GM06990 (cell line): Measurements from ENCODE around the gene LDLRAD4.

Experiments used
- DNase-seq: peaks from one replicate; pipeline ENCODE4 v3.0.0-alpha.2; 2011; ENCODE audit not compliant: insufficient read length; ENCODE audit errors: extremely low read depth
- H3K27me3 ChIP-seq: replicated peaks from 2 replicates; pipeline ENCODE4 v1.6.0; 2011; ENCODE audit warnings: low read length; ENCODE audit not compliant: control insufficient read depth, insufficient read depth
- H3K36me3 ChIP-seq: 2 replicates; pipeline ENCODE4 v1.5.1; 2011; ENCODE audit warnings: low read length; ENCODE audit not compliant: control insufficient read depth, insufficient read depth
- H3K4me3 ChIP-seq: replicated peaks from 2 replicates; pipeline ENCODE4 v1.5.1; 2011; ENCODE audit warnings: low read depth, mild to moderate bottlenecking, control low read depth, low read length
- TF ChIP-seq, protein P1 (sequence below): IDR thresholded peaks from 2 replicates; pipeline ENCODE4 v1.5.1; 2011; ENCODE audit warnings: low read length, control low read depth, mild to moderate bottlenecking, inconsistent platforms; ENCODE audit not compliant: insufficient read depth, poor library complexity, severe bottlenecking

The LDLRAD4 gene

DNA sequence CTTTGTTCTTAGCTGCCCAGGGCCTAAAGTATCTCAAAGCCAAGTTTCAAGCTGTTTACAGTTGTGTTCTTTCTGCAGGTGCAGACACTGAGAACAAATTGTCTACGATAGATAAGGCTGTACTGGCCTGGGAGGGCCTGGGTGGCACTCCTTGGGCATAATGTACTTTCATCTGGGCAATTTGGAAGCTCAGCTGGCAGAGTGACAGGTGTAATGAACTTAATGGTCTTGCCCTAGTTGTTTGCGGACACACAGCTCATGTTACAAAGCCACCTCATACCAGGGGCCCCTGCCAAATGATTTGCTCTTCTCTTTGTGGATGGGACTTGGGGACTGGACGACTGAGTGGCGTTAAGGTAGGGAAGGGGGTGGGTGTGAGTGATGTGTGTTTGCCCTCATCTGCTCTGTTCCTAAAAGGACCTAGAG lies 4.3 kb downstream of the LDLRAD4 start:
- Histone ChIP-seq H3K4me3 (no peak overlapping the region), H3K36me3 (no peaks in the 10 kb centered on the region), H3K27me3 (no peaks in the 10 kb centered on the region; the same call in none of the 2 replicates)
- DNase-seq, result no peak
- TF ChIP-seq, protein P1, sequence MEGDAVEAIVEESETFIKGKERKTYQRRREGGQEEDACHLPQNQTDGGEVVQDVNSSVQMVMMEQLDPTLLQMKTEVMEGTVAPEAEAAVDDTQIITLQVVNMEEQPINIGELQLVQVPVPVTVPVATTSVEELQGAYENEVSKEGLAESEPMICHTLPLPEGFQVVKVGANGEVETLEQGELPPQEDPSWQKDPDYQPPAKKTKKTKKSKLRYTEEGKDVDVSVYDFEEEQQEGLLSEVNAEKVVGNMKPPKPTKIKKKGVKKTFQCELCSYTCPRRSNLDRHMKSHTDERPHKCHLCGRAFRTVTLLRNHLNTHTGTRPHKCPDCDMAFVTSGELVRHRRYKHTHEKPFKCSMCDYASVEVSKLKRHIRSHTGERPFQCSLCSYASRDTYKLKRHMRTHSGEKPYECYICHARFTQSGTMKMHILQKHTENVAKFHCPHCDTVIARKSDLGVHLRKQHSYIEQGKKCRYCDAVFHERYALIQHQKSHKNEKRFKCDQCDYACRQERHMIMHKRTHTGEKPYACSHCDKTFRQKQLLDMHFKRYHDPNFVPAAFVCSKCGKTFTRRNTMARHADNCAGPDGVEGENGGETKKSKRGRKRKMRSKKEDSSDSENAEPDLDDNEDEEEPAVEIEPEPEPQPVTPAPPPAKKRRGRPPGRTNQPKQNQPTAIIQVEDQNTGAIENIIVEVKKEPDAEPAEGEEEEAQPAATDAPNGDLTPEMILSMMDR, result no peak

DNA sequence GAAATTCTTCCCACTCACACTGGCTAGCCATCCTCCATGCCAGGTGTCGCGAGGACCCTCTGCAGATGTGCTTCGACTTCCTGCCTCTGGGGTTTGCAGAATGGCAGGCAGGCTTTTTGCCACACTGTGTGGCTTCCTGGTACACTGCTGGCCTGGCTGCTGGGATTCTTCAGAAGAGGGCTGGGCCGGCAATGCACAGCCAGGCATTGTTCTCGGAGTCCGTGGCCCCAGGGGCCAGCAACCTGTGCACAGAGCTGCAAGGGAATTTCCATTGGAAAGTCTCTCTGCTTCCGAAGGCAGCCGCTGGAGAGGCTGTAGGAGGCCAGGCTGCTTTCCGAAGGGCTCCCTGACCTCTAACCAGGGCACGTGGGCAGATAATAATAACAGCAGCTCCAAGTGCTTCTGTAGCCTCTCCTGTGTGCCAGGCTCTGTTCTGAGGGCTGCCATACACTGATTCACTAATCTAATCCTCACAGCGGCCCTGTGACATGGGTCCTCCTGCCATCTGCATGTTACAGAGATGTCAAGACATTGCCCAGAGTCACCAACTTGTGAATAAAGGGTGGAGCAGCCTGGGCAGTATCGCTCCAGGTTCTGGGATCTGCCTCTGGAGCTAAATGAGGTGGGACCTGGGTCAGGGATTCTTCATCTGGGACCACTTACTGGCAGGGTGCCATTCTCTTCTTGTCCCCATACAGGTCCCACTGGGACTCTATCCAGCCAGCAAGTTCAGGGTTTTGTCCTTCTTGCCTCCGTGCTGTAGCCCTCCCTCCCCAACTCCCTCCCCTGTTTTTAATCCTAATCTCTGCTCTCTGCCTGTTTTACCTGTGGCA lies 5.0 kb downstream of the LDLRAD4 start:
- TF ChIP-seq, protein P1, result no peak
- H3K27me3 ChIP-seq, result no peaks in the 10 kb centered on the region; the same call in none of the 2 replicates
- DNase-seq, result no peak

DNA sequence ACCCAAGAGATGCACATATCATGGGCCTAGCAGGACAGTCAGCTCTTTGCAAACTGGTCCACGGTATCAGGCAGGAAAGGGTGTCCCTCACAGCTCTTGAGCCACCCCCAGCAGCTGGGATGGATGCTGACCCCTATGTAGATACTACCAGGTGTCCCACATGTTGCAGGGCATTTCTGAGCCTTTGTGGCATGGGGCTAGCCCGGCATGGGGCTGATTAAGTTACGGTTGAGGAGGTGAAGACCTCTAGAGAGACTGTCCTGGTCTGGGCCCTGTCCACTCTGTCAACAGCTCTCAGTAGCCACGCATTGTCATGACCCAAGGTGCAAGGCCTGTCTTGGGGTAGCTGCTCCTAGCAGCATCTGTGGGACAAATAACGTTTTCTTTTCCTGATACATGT lies 6.7 kb downstream of the LDLRAD4 start:
- TF ChIP-seq, protein P1, result no peak
- no peak for DNase-seq
- H3K27me3 ChIP-seq, result peaks cover 1% of the 10 kb centered on the region
- H3K4me3 ChIP-seq, result no peak overlapping the region
- no peaks in the 10 kb centered on the region for H3K36me3 ChIP-seq

More for the DNA sequence above, 5.0 kb downstream of the LDLRAD4 start:
- Histone ChIP-seq H3K4me3 (no peak overlapping the region), H3K36me3 (no peaks in the 10 kb centered on the region)

DNA sequence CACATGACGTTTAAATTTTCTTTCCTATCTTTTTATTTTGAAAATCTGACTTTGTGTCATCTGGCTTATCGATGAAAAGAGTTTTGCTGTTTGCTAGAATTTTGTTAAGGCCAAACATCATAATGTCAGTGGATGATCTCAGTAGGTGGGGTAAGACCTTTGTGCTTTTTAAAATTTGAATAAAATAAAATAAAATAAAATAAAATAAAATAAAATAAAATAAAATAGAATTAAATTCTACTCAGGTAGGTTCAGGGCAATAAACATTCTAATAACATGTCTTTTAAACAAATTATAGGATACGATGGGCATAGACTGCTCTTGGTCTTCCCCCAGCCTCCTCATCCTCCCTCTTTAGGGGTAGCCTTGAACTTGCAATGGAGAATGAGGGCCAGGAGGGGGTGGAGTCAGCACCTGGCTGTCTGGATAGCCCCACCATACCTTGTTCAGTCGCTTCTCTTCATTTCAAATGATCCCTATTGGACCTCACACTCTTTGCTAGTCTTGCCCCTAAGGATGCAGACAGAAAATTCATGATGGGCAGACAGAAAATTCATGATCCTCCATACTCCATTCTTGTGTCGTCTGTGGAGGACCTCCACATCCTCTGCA lies 8.1 kb downstream of the LDLRAD4 start:
- peaks cover 1% of the 10 kb centered on the region; the same call in 1 of the 2 replicates for H3K27me3 ChIP-seq
- TF ChIP-seq, protein P1, result no peak
- DNase-seq, result no peak
- no peaks in the 10 kb centered on the region for H3K36me3 ChIP-seq
- H3K4me3 ChIP-seq, result no peak overlapping the region

DNA sequence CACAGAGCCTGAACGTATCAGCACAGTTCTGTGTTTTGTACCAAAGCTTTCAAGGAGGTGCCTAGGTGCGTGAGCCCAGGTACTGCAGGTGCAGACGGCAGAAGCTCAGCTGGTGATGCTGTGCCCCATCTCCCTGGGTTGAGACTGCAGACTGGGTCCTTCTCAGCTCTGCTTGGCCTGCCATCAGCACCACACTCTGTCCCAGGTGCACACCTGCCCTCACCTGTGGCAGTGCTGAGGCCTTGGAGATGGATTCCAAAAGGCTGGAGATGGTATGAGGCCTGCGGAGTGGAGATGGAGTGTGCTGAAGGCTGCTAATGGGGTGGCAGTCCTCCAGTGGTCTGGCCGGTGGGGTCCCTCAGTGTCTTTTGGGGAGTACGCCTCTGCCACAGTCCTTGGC lies 9.3 kb downstream of the LDLRAD4 start:
- TF ChIP-seq, protein P1, result no peak
- H3K4me3 ChIP-seq, result no peak overlapping the region
- peaks cover 1% of the 10 kb centered on the region; the same call in 1 of the 2 replicates for H3K27me3 ChIP-seq
- DNase-seq, result no peak
- H3K36me3 ChIP-seq, result no peaks in the 10 kb centered on the region
